DOHH2 (cell line): ENCODE results near the gene KRTAP5-1.

Experiments used
- CTCF ChIP-seq: fragments of 200-600 bp; sonication (generic); IDR thresholded peaks from one replicate; pipeline ENCODE4 v1.5.1; 2014; ENCODE audit warnings: antibody characterized with exemption, mild to moderate bottlenecking, low read depth, low read length; ENCODE audit not compliant: poor library complexity, severe bottlenecking
- EZH2phosphoT487 ChIP-seq: fragments of 200-600 bp; sonication (generic); IDR thresholded peaks from 2 replicates; pipeline ENCODE4 v1.6.1; 2017; ENCODE audit warnings: borderline replicate concordance, mild to moderate bottlenecking, antibody characterized with exemption, low read length, moderate library complexity, mixed read lengths

GRCh38 chr11:1567721-1568100, 17.4 kb downstream of the KRTAP5-1 start:
- TF ChIP-seq CTCF: no peak
- TF ChIP-seq EZH2phosphoT487: no peak
